Stimulated activated CD4-positive, alpha-beta T cell treated with anti-CD3 and anti-CD28 coated beads, Interleukin-1b, Interleukin-23, amount 100 ng/mL, for 4 hours (primary cell): ENCODE results near the gene EN1.

ENCODE experiments used
- DNase-seq, 2 donors: peaks; one replicate each; pipeline ENCODE4 v3.0.0-alpha.2; 2020; ENCODE audit warnings: low read depth in 2 of 2

Gene EN1

GRCh38 chr2:118843483-118844132, 3.8 kb downstream of the EN1 start:
- no peak for DNase-seq

GRCh38 chr2:118842661-118843482, 4.6 kb downstream of the EN1 start:
- DNase-seq, result no peak

- no peak for DNase-seq
These were observed 5.5 kb downstream of the EN1 start for GRCh38 chr2:118841828-118842461.

- DNase-seq, result no peak
These were observed 6.0 kb downstream of the EN1 start for GRCh38 chr2:118841450-118841827.

- no peak for DNase-seq
These were observed 8.6 kb downstream of the EN1 start for GRCh38 chr2:118838741-118839455.

- no peak for DNase-seq
These were observed 9.8 kb downstream of the EN1 start for GRCh38 chr2:118837621-118838020.

GRCh38 chr2:118837067-118837466, 10.4 kb downstream of the EN1 start:
- DNase-seq, result no peak

GRCh38 chr2:118836411-118836930, 11.0 kb downstream of the EN1 start:
- no peak for DNase-seq

GRCh38 chr2:118835746-118836410, 11.6 kb downstream of the EN1 start:
- DNase-seq, result no peak

- no peak for DNase-seq
These were observed 12.3 kb downstream of the EN1 start for GRCh38 chr2:118834901-118835745.

- DNase-seq, result no peak
These were observed 13.0 kb downstream of the EN1 start for GRCh38 chr2:118834440-118834810.

GRCh38 chr2:118833716-118834439, 13.6 kb downstream of the EN1 start:
- DNase-seq, result no peak

- DNase-seq, result no peak
These were observed 14.4 kb downstream of the EN1 start for GRCh38 chr2:118832791-118833715.

GRCh38 chr2:118832071-118832790, 15.2 kb downstream of the EN1 start:
- DNase-seq, result no peak

- DNase-seq, result no peak
These were observed 16.6 kb downstream of the EN1 start for GRCh38 chr2:118830881-118831280.

GRCh38 chr2:118830118-118830517, 17.3 kb downstream of the EN1 start:
- DNase-seq, result no peak

GRCh38 chr2:118826093-118826492, 21.4 kb downstream of the EN1 start:
- no peak for DNase-seq

GRCh38 chr2:118823633-118824032, 23.8 kb downstream of the EN1 start:
- DNase-seq, result no peak
